ENCODE data around the gene NUDC. TPM values are rescaled to one million over a fixed set of nuclear protein-coding genes. Genes with fewer than 3 reads are reported as not detected.

NUDC gene
- total RNA-seq, 1 experiment from 2014 or later = 118 TPM

DNA sequence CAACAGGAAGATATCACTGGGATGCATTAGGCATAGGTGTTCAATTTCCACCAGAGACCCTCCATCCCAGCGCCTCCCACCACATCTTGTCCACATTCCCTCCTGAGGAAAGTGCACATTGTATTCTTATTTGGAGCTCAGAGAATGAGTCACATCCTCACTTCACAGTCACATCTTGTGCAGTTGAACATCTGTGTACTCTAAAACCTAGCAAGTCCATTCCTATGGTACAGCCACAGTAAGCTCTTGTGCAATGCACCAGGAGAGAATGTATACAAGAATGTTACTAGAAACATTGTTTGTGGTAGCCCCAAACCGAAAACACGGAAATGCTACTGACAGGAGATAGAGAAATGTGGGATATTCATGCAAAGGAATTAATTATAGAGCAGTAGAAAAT lies 40.3 kb downstream of the NUDC start:
- no peak overlapping the region for H3K27ac Mint-ChIP-seq
- ChIA-PET POLR2A (no interaction called here), CTCF (interaction anchor here (3.6 kb wide), 1 partner anchor 35 kb away, joined by 34 read pairs; no protein-coding TSS in a partner anchor)
- peaks cover 20% of the 10 kb centered on the region for H3K4me1 Mint-ChIP-seq
- TF ChIP-seq RELA (CRISPR knock-in tag; IDR thresholded peaks at IDR 0.05; ENCODE audit: borderline replicate concordance) (no peak), GABPB1 (CRISPR knock-in tag; IDR thresholded peaks at IDR 0.05) (peak; percentile 37; the same call in 1 of the 2 replicates), HMGA2 (CRISPR knock-in tag; IDR thresholded peaks at IDR 0.05) (no peak), ELF4 (CRISPR knock-in tag; IDR thresholded peaks at IDR 0.05; ENCODE audit: low read depth) (no peak)
- TF ChIP-seq, protein P1, sequence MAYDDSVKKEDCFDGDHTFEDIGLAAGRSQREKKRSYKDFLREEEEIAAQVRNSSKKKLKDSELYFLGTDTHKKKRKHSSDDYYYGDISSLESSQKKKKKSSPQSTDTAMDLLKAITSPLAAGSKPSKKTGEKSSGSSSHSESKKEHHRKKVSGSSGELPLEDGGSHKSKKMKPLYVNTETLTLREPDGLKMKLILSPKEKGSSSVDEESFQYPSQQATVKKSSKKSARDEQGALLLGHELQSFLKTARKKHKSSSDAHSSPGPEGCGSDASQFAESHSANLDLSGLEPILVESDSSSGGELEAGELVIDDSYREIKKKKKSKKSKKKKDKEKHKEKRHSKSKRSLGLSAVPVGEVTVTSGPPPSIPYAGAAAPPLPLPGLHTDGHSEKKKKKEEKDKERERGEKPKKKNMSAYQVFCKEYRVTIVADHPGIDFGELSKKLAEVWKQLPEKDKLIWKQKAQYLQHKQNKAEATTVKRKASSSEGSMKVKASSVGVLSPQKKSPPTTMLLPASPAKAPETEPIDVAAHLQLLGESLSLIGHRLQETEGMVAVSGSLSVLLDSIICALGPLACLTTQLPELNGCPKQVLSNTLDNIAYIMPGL (CRISPR knock-in tag; IDR thresholded peaks at IDR 0.05) = no peak
- TF ChIP-seq, protein P2, sequence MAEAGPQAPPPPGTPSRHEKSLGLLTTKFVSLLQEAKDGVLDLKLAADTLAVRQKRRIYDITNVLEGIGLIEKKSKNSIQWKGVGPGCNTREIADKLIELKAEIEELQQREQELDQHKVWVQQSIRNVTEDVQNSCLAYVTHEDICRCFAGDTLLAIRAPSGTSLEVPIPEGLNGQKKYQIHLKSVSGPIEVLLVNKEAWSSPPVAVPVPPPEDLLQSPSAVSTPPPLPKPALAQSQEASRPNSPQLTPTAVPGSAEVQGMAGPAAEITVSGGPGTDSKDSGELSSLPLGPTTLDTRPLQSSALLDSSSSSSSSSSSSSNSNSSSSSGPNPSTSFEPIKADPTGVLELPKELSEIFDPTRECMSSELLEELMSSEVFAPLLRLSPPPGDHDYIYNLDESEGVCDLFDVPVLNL (CRISPR knock-in tag; IDR thresholded peaks at IDR 0.05; ENCODE audit: borderline replicate concordance, low read depth) = no peak
- TF ChIP-seq, protein P3, sequence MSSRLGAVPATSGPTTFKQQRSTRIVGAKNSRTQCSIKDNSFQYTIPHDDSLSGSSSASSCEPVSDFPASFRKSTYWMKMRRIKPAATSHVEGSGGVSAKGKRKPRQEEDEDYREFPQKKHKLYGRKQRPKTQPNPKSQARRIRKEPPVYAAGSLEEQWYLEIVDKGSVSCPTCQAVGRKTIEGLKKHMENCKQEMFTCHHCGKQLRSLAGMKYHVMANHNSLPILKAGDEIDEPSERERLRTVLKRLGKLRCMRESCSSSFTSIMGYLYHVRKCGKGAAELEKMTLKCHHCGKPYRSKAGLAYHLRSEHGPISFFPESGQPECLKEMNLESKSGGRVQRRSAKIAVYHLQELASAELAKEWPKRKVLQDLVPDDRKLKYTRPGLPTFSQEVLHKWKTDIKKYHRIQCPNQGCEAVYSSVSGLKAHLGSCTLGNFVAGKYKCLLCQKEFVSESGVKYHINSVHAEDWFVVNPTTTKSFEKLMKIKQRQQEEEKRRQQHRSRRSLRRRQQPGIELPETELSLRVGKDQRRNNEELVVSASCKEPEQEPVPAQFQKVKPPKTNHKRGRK (CRISPR knock-in tag; IDR thresholded peaks at IDR 0.05; ENCODE audit: borderline replicate concordance) = no peak
- TF ChIP-seq, protein P4, sequence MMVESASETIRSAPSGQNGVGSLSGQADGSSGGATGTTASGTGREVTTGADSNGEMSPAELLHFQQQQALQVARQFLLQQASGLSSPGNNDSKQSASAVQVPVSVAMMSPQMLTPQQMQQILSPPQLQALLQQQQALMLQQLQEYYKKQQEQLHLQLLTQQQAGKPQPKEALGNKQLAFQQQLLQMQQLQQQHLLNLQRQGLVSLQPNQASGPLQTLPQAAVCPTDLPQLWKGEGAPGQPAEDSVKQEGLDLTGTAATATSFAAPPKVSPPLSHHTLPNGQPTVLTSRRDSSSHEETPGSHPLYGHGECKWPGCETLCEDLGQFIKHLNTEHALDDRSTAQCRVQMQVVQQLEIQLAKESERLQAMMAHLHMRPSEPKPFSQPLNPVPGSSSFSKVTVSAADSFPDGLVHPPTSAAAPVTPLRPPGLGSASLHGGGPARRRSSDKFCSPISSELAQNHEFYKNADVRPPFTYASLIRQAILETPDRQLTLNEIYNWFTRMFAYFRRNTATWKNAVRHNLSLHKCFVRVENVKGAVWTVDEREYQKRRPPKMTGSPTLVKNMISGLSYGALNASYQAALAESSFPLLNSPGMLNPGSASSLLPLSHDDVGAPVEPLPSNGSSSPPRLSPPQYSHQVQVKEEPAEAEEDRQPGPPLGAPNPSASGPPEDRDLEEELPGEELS (CRISPR knock-in tag; IDR thresholded peaks at IDR 0.05) = no peak
- DNase-seq (ENCODE audit: low spot score) = no peak
- H3K27me3 Mint-ChIP-seq (ENCODE audit: low read depth) = no peaks in the 10 kb centered on the region; the same call in 1 of the 2 replicates
- no peak for ATAC-seq
- H3K9me3 Mint-ChIP-seq = no peaks in the 10 kb centered on the region
- peaks cover 4% of the 10 kb centered on the region for H3K36me3 Mint-ChIP-seq
- no peak overlapping the region for H3K4me3 Mint-ChIP-seq

DNA sequence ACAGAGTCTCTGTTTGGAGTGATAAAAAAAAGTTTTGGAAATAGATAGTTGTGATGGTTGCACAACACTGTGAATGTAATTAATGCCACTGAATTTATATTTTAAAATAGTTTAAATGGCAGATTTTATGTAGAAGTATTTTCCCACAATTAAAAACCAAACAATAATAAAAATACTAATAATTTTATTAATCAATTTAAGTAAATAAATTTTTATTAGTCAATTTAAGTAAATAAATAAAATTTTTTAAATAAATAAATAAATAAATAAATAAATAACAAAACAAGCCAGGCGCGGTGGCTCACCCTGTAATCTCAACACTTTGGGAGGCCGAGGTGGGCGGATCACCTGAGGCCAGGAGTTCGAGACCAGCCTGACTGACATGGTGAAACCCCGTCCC lies 43.7 kb downstream of the NUDC start:
- CTCF ChIA-PET = interaction anchor here (5.1 kb wide), 1 partner anchor 79 kb away, joined by 55 read pairs; no protein-coding TSS in a partner anchor
- H3K27me3 Mint-ChIP-seq (ENCODE audit: low read depth) = peaks cover 5% of the 10 kb centered on the region
- peaks cover 18% of the 10 kb centered on the region for H3K4me1 Mint-ChIP-seq
- no peaks in the 10 kb centered on the region for H3K9me3 Mint-ChIP-seq
- H3K27ac Mint-ChIP-seq = no peak overlapping the region
- no peak for DNase-seq (ENCODE audit: low spot score)
- TF ChIP-seq HMGA2 (CRISPR knock-in tag; IDR thresholded peaks at IDR 0.05) (peak; percentile 98), GTF2I (CRISPR knock-in tag; conservative IDR thresholded peaks at IDR 0.05) (no peak)
- ATAC-seq = no peak
- H3K4me3 Mint-ChIP-seq = no peak overlapping the region
- POLR2A ChIA-PET = no interaction called here
- H3K36me3 Mint-ChIP-seq = no peaks in the 10 kb centered on the region

DNA sequence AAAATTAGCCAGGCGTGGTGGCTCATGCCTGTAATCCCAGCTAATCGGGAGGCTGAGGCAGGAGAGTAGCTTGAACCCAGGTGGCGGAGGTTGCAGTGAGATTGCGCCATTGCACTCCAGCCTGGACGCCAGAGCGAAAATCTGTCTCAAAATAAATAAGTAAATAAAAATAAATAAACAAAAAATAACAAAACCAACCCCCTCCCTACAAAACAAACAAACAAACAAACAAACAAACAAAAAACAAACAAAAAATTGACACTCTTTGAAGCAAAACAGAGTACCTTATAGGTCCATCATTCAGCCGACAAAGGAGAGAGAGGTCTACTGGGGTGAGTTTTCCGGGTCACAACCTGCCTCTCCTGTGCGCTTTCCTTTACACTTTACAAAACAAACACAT lies 44.1 kb downstream of the NUDC start:
- no peaks in the 10 kb centered on the region for H3K9me3 Mint-ChIP-seq
- TF ChIP-seq ATF1 (CRISPR knock-in tag; IDR thresholded peaks at IDR 0.05) (no peak), HMGA2 (CRISPR knock-in tag; IDR thresholded peaks at IDR 0.05) (no peak), NFYB (CRISPR knock-in tag; conservative IDR thresholded peaks at IDR 0.05; ENCODE audit: low read depth) (no peak), IRF2 (CRISPR knock-in tag; IDR thresholded peaks at IDR 0.05; ENCODE audit: borderline replicate concordance, low read depth) (no peak), ZNF121 (CRISPR knock-in tag; IDR thresholded peaks at IDR 0.05) (no peak), SP1 (CRISPR knock-in tag; conservative IDR thresholded peaks at IDR 0.05) (no peak), RORB (CRISPR knock-in tag; IDR thresholded peaks at IDR 0.05) (no peak), GTF2I (CRISPR knock-in tag; conservative IDR thresholded peaks at IDR 0.05) (no peak), ZNF317 (CRISPR knock-in tag; IDR thresholded peaks at IDR 0.05; ENCODE audit: borderline replicate concordance, low read depth) (no peak)
- TF ChIP-seq, protein P5, sequence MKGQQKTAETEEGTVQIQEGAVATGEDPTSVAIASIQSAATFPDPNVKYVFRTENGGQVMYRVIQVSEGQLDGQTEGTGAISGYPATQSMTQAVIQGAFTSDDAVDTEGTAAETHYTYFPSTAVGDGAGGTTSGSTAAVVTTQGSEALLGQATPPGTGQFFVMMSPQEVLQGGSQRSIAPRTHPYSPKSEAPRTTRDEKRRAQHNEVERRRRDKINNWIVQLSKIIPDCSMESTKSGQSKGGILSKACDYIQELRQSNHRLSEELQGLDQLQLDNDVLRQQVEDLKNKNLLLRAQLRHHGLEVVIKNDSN (CRISPR knock-in tag; IDR thresholded peaks at IDR 0.05) = no peak
- TF ChIP-seq, protein P6, sequence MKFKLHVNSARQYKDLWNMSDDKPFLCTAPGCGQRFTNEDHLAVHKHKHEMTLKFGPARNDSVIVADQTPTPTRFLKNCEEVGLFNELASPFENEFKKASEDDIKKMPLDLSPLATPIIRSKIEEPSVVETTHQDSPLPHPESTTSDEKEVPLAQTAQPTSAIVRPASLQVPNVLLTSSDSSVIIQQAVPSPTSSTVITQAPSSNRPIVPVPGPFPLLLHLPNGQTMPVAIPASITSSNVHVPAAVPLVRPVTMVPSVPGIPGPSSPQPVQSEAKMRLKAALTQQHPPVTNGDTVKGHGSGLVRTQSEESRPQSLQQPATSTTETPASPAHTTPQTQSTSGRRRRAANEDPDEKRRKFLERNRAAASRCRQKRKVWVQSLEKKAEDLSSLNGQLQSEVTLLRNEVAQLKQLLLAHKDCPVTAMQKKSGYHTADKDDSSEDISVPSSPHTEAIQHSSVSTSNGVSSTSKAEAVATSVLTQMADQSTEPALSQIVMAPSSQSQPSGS (CRISPR knock-in tag; IDR thresholded peaks at IDR 0.05; ENCODE audit: borderline replicate concordance, low read depth) = no peak
- TF ChIP-seq, protein P7, sequence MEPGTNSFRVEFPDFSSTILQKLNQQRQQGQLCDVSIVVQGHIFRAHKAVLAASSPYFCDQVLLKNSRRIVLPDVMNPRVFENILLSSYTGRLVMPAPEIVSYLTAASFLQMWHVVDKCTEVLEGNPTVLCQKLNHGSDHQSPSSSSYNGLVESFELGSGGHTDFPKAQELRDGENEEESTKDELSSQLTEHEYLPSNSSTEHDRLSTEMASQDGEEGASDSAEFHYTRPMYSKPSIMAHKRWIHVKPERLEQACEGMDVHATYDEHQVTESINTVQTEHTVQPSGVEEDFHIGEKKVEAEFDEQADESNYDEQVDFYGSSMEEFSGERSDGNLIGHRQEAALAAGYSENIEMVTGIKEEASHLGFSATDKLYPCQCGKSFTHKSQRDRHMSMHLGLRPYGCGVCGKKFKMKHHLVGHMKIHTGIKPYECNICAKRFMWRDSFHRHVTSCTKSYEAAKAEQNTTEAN (CRISPR knock-in tag; IDR thresholded peaks at IDR 0.05) = no peak
- TF ChIP-seq, protein P8, sequence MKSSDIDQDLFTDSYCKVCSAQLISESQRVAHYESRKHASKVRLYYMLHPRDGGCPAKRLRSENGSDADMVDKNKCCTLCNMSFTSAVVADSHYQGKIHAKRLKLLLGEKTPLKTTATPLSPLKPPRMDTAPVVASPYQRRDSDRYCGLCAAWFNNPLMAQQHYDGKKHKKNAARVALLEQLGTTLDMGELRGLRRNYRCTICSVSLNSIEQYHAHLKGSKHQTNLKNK (CRISPR knock-in tag; IDR thresholded peaks at IDR 0.05) = no peak
- DNase-seq (ENCODE audit: low spot score) (no peak), ATAC-seq (no peak)
- CTCF ChIA-PET = interaction anchor here (0.6 to 5.5 kb wide), 7 partner anchors 28 to 342 kb away, joined by 3 to 73 read pairs (median 31); partner anchors contain the start of gene TRNP1
- H3K4me3 Mint-ChIP-seq = no peak overlapping the region
- no peak overlapping the region for H3K27ac Mint-ChIP-seq
- peaks cover 17% of the 10 kb centered on the region for H3K4me1 Mint-ChIP-seq
- H3K27me3 Mint-ChIP-seq (ENCODE audit: low read depth) = peaks cover 5% of the 10 kb centered on the region
- no peaks in the 10 kb centered on the region for H3K36me3 Mint-ChIP-seq
- POLR2A ChIA-PET = no interaction called here
